Measurements from ENCODE around the gene YWHAB. TPM values are rescaled to one million over a fixed set of nuclear protein-coding genes. Genes with fewer than 3 reads are reported as not detected.
A peak's percentile ranks its signal among the peaks of the same experiment; 100 is the strongest.
"Not testable (repeated sequence)": the region's sequence is repeated elsewhere in the genome, so short reads cannot be mapped to it uniquely, and the experiment has no call there.

The YWHAB gene
- total RNA-seq, 1 donor from 2014 or later: 181 TPM

GRCh38 chr20:44866703-44867335, 18.7 kb upstream of the YWHAB start:
- TF ChIP-seq, protein P1, sequence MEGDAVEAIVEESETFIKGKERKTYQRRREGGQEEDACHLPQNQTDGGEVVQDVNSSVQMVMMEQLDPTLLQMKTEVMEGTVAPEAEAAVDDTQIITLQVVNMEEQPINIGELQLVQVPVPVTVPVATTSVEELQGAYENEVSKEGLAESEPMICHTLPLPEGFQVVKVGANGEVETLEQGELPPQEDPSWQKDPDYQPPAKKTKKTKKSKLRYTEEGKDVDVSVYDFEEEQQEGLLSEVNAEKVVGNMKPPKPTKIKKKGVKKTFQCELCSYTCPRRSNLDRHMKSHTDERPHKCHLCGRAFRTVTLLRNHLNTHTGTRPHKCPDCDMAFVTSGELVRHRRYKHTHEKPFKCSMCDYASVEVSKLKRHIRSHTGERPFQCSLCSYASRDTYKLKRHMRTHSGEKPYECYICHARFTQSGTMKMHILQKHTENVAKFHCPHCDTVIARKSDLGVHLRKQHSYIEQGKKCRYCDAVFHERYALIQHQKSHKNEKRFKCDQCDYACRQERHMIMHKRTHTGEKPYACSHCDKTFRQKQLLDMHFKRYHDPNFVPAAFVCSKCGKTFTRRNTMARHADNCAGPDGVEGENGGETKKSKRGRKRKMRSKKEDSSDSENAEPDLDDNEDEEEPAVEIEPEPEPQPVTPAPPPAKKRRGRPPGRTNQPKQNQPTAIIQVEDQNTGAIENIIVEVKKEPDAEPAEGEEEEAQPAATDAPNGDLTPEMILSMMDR (IDR thresholded peaks at IDR 0.05; ENCODE audit: partially characterized antibody, unreplicated experiment): no peak
- H3K36me3 Mint-ChIP-seq (ENCODE audit: unreplicated experiment): no peaks in the 10 kb centered on the region
- no peak for DNase-seq
- peaks cover 5% of the 10 kb centered on the region for H3K27me3 Mint-ChIP-seq (ENCODE audit: unreplicated experiment)
- H3K4me3 Mint-ChIP-seq (ENCODE audit: unreplicated experiment): no peak overlapping the region
- no peak overlapping the region for H3K27ac Mint-ChIP-seq (ENCODE audit: unreplicated experiment)
- H3K9me3 Mint-ChIP-seq (ENCODE audit: unreplicated experiment): peaks cover 1% of the 10 kb centered on the region
- peaks cover 7% of the 10 kb centered on the region for H3K4me1 Mint-ChIP-seq (ENCODE audit: low read depth, unreplicated experiment)

DNA sequence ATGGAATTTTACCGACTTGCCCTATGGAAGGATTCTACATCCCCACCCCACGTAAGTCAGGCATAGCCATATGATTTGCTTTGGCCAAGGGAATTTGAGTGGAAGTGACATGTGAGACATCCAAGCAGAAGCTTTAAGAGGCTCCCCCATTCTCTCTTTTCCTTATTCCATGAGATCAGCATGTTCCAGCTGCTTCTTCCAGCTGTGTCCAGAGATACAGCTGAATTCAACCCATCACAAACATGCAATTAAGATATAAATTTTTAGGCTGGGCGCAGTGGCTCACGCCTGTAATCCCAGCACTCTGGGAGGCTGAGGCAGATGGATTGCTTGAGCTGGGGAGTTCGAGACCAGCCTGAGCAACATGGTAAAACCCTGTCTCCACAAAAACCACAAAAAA, 16.0 kb upstream of the YWHAB start:
- Mint-ChIP-seq H3K4me3 (ENCODE audit: unreplicated experiment) (no peak overlapping the region), H3K27me3 (ENCODE audit: unreplicated experiment) (peaks cover 3% of the 10 kb centered on the region), H3K27ac (ENCODE audit: unreplicated experiment) (no peak overlapping the region), H3K36me3 (ENCODE audit: unreplicated experiment) (no peaks in the 10 kb centered on the region), H3K4me1 (ENCODE audit: low read depth, unreplicated experiment) (peaks cover 1% of the 10 kb centered on the region), H3K9me3 (ENCODE audit: unreplicated experiment) (peaks cover 3% of the 10 kb centered on the region)
- TF ChIP-seq, protein P1 (IDR thresholded peaks at IDR 0.05; ENCODE audit: partially characterized antibody, unreplicated experiment): no peak
- no peak for DNase-seq

- not testable (repeated sequence) for H3K27me3 Mint-ChIP-seq (ENCODE audit: unreplicated experiment); H3K4me1 Mint-ChIP-seq (ENCODE audit: low read depth, unreplicated experiment); H3K9me3 Mint-ChIP-seq (ENCODE audit: unreplicated experiment); DNase-seq; H3K27ac Mint-ChIP-seq (ENCODE audit: unreplicated experiment); H3K36me3 Mint-ChIP-seq (ENCODE audit: unreplicated experiment); H3K4me3 Mint-ChIP-seq (ENCODE audit: unreplicated experiment)
Measured at GRCh38 chr20:44882360-44882759, 3.1 kb upstream of the YWHAB start.

DNA sequence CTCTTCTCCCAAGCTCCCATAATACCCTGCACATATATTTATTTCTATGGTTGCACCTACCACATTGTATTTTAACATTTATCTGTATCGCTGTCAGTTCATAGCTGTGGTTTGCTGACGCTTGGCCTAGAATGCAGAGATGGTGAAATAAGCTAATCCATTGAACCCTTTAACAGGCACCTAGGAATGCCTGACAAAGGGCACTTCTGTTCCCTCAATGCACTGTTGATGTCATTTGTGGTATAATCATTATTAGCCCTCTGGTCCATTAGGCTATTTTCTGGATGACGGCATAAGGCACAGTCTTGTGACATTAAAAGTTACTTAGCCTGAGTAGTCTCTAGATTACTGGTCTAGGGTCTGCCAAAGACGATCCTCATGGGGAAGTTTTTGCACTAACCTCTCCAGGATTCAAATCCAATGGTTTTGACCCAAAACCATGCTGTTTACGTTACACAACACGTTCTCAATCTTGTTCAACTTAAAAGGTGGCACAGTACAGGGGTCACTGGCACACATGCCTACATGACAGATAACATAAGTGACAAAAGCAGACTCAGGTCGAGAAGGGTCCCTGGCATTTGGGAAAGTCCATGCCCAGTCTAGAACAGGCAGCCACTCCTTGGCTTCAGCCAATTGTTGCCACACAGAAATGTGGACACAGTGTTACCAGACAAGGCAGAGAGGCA, 2.1 kb upstream of the YWHAB start:
- DNase-seq: no peak
- peaks cover 7% of the 10 kb centered on the region for H3K4me1 Mint-ChIP-seq (ENCODE audit: low read depth, unreplicated experiment)
- no peaks in the 10 kb centered on the region for H3K36me3 Mint-ChIP-seq (ENCODE audit: unreplicated experiment)
- H3K27ac Mint-ChIP-seq (ENCODE audit: unreplicated experiment): no peak overlapping the region
- H3K9me3 Mint-ChIP-seq (ENCODE audit: unreplicated experiment): peaks cover 7% of the 10 kb centered on the region
- no peak overlapping the region for H3K4me3 Mint-ChIP-seq (ENCODE audit: unreplicated experiment)
- peaks cover 6% of the 10 kb centered on the region for H3K27me3 Mint-ChIP-seq (ENCODE audit: unreplicated experiment)
- TF ChIP-seq, protein P1 (IDR thresholded peaks at IDR 0.05; ENCODE audit: partially characterized antibody, unreplicated experiment): no peak

- TF ChIP-seq, protein P1 (IDR thresholded peaks at IDR 0.05; ENCODE audit: partially characterized antibody, unreplicated experiment): no peak
- H3K27me3 Mint-ChIP-seq (ENCODE audit: unreplicated experiment): peaks cover 6% of the 10 kb centered on the region
- peak overlapping the region; percentile 87 for H3K4me3 Mint-ChIP-seq (ENCODE audit: unreplicated experiment)
- peaks cover 7% of the 10 kb centered on the region for H3K9me3 Mint-ChIP-seq (ENCODE audit: unreplicated experiment)
- H3K36me3 Mint-ChIP-seq (ENCODE audit: unreplicated experiment): no peaks in the 10 kb centered on the region
- H3K27ac Mint-ChIP-seq (ENCODE audit: unreplicated experiment): peak overlapping the region; percentile 83
- no peak for DNase-seq
- peaks cover 18% of the 10 kb centered on the region for H3K4me1 Mint-ChIP-seq (ENCODE audit: low read depth, unreplicated experiment)
Measured at GRCh38 chr20:44884907-44885391, 556 bp upstream of the YWHAB start.
